Stimulated activated CD4-positive, alpha-beta T cell treated with anti-CD3 and anti-CD28 coated beads, Interleukin-4, amount 100 ng/mL, for 4 hours (primary cell): Measurements from ENCODE around the gene CD300LD.
"Not testable (repeated sequence)": the region's sequence is repeated elsewhere in the genome, so short reads cannot be mapped to it uniquely, and the experiment has no call there.

Experiments used
- DNase-seq, 2 experiments: peaks; one replicate each; pipeline ENCODE4 v3.0.0-alpha.2; 2020

The CD300LD gene

DNA sequence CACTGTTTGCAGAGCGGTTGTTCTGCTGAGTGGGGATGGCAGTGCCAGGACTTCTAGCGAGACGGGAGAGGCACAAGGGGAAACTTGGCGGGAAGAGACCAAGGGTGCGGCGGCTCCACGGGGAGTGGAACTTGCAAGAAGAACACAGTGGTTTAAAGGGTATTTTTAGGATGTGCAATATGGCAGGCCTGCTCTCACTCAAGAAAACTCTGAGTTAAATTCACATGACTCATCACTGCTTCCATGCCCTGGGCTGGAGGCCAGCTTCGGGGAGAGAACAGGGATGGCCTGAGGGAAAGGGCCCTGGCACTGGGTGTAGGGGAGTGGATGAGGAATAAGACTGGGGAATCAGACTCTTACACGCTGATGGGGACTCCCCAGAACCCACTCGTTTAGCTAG is 13.3 kb upstream of the CD300LD start:
- no peak for DNase-seq

- DNase-seq: no peak
Measured at GRCh38 chr17:74604761-74605160, 12.7 kb upstream of the CD300LD start.

GRCh38 chr17:74604200-74604599 is 12.1 kb upstream of the CD300LD start:
- no peak for DNase-seq

GRCh38 chr17:74603746-74604145 is 11.7 kb upstream of the CD300LD start:
- no peak for DNase-seq

DNA sequence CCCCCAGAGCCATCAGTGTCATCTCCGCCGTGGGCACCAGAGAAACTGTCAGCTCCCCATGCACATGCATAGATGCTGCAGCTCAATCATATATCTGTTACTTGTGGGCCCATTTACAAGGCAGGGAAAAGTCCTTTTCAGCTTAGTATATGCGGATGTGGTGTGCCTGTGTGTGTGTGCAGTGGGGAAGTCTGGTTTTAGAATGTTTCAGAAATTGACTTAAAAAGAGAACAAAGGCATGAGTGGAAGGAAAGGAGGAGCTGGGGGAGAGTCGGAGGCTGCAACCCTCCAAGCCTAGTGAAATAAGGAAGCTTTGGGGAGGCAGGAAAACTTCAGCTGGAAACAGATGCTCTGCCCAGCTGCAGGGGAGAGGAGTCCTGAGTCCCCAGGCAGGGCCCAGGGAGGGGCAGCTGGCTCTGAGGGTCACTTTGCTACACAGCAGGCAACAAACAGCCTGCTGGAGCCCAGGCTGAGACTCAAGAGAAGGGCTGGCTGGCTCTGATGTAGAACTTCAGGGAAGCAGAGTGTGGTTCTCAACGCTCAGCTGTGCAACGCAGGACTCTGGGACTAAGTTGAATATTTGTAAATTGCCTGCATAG is 11.1 kb upstream of the CD300LD start:
- DNase-seq: no peak

- no peak for DNase-seq
Measured at GRCh38 chr17:74601944-74602572, 10.0 kb upstream of the CD300LD start.

DNA sequence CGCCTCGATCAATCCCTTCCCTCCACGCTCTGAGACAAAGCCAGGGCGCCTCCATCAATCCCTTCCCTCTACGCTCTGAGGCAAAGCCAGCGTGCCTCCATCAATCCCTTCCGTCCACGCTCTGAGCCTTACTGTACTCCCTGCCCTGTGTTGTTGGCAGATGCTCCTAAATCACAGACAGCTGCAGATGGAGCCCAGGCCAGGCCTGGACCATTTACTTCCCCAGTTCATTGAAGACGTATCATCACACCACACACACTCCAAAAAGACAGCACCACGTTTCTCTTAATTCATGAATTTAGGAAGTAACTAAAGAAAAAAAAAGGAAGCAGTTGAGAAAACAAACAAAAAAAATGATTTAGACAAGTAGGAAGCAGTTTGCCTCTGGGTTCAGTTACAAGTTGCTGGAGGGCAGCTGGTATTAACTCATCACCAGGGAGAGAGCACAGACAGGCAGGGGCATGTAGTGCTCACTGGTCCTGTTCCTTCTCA is 7.4 kb upstream of the CD300LD start:
- DNase-seq: no peak

GRCh38 chr17:74599023-74599399 is 6.9 kb upstream of the CD300LD start:
- no peak for DNase-seq

- DNase-seq: no peak
Measured at GRCh38 chr17:74598346-74599022, 6.4 kb upstream of the CD300LD start.

DNA sequence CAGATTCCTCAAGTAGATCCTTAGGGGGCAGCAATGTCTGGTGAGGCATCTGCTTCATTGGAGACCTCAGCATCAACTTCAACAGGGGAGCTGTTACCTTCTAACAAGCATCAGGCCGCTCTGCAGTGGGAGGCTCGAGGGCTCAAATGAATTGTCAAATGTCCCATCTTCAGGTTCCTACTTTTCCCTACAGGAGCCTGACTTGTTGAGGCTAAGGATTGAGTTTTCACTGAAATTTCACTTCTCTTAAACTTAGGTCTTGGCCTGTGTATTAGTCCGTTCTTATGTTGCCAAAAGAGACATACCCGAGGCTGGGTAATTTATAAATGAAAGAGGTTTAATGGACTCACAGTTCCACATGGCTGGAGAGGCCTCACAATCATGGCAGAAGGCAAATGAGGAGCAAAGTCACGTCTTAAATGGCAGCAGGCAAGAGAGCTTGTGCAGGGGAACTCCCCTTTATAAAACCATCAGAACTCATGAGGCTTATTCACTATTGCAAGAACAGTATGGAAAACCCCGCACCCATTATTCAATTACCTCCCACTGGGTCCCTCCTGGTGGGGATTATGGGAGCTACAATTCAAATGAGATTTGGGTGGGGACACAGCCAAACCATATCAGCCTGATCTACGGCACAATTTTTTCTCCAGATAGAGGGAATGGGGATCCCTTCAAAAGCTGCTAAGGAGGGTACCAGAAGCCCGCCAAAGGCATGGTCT is 5.1 kb upstream of the CD300LD start:
- DNase-seq: no peak

DNA sequence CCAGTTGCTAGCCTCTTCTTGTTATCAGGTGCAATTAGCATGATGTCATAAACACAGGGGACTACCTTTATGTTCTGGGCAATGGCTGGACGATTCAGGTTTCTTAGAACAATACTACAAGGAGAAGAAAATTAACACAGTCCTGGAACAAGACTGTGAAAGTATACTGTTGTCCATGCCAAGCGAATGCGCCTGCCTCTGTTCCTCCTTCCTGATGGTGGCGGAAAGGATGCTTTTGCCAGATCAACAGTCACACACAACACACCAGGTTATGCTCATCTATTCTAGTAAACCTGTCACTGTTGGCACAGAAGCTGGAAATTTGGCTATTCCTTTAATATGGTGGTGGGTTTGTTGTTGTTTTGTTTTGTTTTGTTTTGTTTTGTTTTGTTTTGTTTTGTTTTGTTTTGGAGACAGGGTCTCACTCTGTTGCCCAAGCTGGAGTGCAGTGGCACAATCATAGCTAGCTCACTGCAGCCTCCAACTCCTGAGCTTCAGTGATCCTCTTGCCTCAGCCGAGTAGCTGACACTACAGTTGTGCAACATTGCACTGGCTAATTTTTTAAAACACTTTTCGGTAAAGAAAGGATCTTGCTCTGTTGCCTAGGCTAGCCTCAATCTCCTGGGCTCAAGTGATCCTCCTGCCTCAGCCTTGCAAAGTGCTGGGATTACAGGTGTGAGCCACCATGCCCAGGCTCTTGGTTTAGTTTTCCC is 3.1 kb upstream of the CD300LD start:
- DNase-seq: no peak

- no peak for DNase-seq
Measured at GRCh38 chr17:74591503-74591902, 580 bp downstream of the CD300LD start.

GRCh38 chr17:74585711-74586110 is 6.4 kb downstream of the CD300LD start:
- DNase-seq: no peak

DNA sequence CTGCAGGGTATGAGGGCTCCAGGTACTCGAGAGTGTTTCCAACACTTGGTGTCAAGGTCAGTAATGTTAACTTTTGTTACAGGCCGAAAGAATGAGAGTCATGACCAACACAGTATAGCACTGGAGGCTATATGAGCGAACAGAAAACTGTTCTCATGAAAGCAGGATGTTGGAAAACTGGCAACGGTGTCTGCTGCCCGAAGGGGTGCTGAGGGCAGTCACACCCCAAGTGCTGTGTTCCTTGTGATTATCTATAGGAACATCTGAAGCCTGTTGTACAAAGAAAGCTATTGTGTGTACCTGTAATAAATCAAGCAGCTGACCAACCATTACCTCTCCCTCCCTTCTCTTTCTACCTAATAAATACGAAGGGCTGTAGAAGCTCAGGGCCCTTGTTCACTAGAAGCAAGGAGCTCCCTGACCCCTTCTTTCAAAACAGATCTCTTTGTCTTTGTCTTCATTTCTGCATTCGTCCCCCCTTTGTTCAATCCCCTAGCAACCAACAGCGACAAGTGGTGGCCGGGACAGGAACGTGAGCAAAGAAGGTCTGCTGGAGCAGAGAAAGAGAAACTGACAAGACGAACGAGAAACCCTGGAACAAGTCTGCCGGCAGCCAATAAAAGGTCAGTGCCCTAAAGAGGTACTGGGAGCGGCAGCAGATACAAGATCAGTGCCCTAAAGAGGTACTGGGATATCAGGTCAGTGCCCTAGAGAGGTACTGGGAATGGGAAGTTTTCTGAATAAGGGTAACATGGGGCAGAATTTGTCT is 7.6 kb downstream of the CD300LD start:
- DNase-seq: no peak

DNA sequence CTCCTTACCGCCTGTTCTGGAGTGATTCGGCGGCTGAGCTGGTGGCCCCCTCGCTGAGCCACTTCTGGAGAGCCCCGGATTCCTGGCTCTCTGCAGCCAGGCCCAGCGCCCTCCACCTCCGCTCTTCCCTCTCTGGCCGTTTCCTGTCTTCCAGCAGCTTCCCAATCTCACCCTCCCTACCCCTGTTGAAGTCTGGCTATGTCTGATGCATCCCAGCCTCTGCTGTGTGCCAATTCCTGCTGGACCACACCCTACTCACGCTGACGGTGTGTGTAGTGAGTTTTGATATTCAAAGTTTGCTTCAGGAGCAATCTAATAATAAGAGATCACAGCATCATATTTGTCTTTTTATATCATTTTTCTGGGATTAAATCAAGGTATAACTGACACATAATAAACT is 9.4 kb downstream of the CD300LD start:
- no peak for DNase-seq

- no peak for DNase-seq
Measured at GRCh38 chr17:74579900-74580299, 12.2 kb downstream of the CD300LD start.

- no peak for DNase-seq
Measured at GRCh38 chr17:74578979-74579378, 13.1 kb downstream of the CD300LD start.

DNA sequence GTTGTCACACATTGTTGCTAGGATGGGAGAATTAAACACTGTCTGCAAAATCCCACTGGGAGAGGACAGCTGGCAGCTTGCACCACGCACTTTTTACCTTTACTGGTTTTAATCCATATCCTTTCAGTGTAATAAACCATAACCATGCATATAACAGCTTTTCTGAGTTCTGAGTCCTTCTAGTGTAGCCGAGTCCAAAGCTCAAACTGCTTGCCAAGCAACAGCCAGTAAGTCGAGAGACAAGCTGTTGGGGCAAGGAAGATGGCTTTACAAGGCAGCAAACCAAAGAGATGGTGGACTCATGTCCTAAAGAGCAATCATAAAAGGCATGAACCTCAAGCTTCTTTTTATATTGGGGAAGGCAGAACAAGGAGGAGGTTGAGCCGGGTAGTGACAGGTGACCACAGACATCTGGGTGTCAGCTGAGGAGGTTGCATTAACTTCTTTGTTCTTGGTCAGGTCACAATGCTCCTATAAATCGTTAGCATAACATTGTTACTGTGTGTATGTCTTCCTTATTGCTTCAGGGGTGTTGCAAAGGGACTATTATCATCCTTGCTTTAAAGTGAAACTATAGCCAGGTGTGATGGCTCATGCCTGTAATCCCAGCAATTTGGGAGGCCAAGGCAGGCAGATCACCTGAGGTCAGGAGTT is 17.5 kb downstream of the CD300LD start:
- DNase-seq: no peak

DNA sequence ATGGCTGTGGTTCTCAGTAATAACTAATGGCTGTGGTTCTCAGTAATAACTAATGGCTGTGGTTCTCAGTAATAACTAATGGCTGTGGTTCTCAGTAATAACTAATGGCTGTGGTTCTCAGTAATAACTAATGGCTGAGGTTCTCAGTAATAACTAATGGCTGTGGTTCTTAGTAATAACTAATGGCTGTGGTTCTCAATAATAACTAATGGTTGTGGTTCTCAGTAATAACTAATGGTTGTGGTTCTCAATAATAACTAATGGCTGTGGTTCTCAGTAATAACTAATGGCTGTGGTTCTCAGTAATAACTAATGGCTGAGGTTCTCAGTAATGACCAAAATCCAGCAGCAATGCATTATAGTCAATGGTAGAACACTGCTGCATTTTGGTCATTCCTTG is 18.4 kb downstream of the CD300LD start:
- DNase-seq: not testable (repeated sequence)

GRCh38 chr17:74573169-74573568 is 18.9 kb downstream of the CD300LD start:
- DNase-seq: no peak

DNA sequence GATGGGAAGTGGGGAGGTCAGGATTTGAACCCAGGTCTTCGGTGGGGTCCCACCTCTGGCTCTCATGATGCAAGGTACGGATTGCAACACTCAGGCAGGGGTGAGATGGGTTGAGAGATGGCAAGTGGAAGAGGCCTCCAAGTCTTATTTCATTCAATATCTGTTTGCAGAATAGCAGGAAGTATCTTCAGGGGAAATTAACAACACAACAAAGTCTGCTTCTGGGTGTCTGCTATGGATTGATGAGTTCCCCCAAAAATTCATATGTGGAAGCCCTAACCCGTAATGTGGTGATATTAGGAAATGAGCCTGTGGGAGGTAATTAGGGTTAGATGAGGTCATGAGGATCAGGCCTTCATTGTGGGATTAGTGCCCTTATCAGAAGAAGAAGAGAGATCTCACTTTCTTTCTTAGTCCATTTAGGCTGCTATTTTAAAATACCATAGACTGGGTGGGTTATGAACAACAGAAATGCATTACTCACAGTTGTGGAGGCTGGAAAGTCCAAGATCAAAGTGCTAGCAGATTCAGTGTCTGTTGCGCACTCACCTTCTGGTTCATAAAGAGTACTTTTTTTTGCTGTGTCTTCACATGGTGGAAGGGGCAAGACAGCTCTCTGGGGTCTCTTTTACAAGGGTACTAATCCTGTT is 20.3 kb downstream of the CD300LD start:
- no peak for DNase-seq
